Endothelial cell of umbilical vein (primary cell): ENCODE measurements around the gene SEMA7A. TPM values are rescaled to one million over a fixed set of nuclear protein-coding genes. Genes with fewer than 3 reads are reported as not detected.

Experiments
- BruUV-seq: library from RNA; stranded (reverse); fragments of 400-500 nt; replicated peaks from 2 replicates; lab custom pipeline; 2021; lab: Mats Ljungman, UMichigan
- CTCF ChIA-PET: fragments of 300-600, 350-600 bp; sonication (Branson Sonifier 250); formaldehyde crosslinking; loops from one replicate; lab custom pipeline; 2021; ENCODE audit warnings: antibody characterized with exemption, inconsistent platforms; lab: Charles Lee
- POLR2A ChIA-PET: fragments of 300-600, 350-600 bp; sonication (Branson Sonifier 250); formaldehyde crosslinking; loops from one replicate; lab custom pipeline; 2021; ENCODE audit warnings: antibody characterized with exemption, inconsistent platforms; lab: Charles Lee
- DNase-seq: peaks from one replicate; pipeline ENCODE4 v3.0.0-alpha.2; 2011; ENCODE audit warnings: low read depth, low spot score
- FAIRE-seq: peaks from 2 replicates; lab custom pipeline; 2011; peaks lifted over from hg19 to GRCh38; lab: Jason Lieb, UNC
- H2AFZ ChIP-seq: 2 replicates; pipeline ENCODE4 v1.6.0; 2012; ENCODE audit warnings: low read depth, low read length, control low read depth, inconsistent platforms
- H3K27ac ChIP-seq: 2 replicates; pipeline ENCODE4 v1.5.1; 2011; ENCODE audit warnings: low read depth, mild to moderate bottlenecking, control low read depth, low read length, moderate library complexity; ENCODE audit not compliant: insufficient read depth
- H3K27me3 ChIP-seq, 2 experiments: 2 replicates each; pipeline versions ENCODE4 v1.6.0 to v1.6.1; 2011; ENCODE audit warnings: low read length in 2 of 2, mixed read lengths in 1 of 2; ENCODE audit not compliant: control insufficient read depth in 2 of 2, insufficient read depth in 2 of 2
- H3K36me3 ChIP-seq, 2 experiments: 2 replicates in 1 of 2; 3 replicates in 1 of 2; pipeline ENCODE4 v1.5.1; 2011; ENCODE audit warnings: low read length in 2 of 2, mild to moderate bottlenecking in 1 of 2, moderate library complexity in 1 of 2; ENCODE audit not compliant: control insufficient read depth in 2 of 2, insufficient read depth in 2 of 2; ENCODE audit errors: extremely low read depth in 1 of 2
- H3K4me1 ChIP-seq: 3 replicates; pipeline ENCODE4 v1.5.1; 2011; ENCODE audit warnings: mild to moderate bottlenecking, low read length; ENCODE audit not compliant: control insufficient read depth, insufficient read depth; ENCODE audit errors: extremely low read depth
- H3K4me2 ChIP-seq: 2 replicates; pipeline ENCODE4 v1.6.1; 2011; ENCODE audit warnings: low read length, control low read depth, mixed read lengths; ENCODE audit not compliant: insufficient read depth
- H3K4me3 ChIP-seq, 3 experiments: fragments of 200-600 bp in 1 of 3; sonication (generic), shearing (Covaris generic) in 1 of 3; replicated peaks in 1 of 3; 2 replicates each; pipeline ENCODE4 v1.5.1; 2011 to 2016; ENCODE audit warnings: control low read depth in 3 of 3, low read length in 3 of 3, mild to moderate bottlenecking in 2 of 3, inconsistent platforms in 1 of 3, low read depth in 1 of 3, moderate library complexity in 1 of 3; ENCODE audit not compliant: insufficient read depth in 1 of 3
- H3K79me2 ChIP-seq: 2 replicates; pipeline ENCODE4 v1.6.0; 2012; ENCODE audit warnings: low read length, inconsistent platforms; ENCODE audit not compliant: control insufficient read depth, insufficient read depth
- H3K9ac ChIP-seq: replicated peaks from 2 replicates; pipeline ENCODE3; 2011; ENCODE audit warnings: low read length, control low read depth; ENCODE audit not compliant: insufficient read depth; ENCODE audit errors: extremely low read depth
- H3K9me1 ChIP-seq: replicated peaks from 3 replicates; pipeline ENCODE4 v1.6.0; 2011; ENCODE audit warnings: mild to moderate bottlenecking, low read length; ENCODE audit not compliant: control insufficient read depth, insufficient read depth; ENCODE audit errors: extremely low read depth
- H3K9me3 ChIP-seq: replicated peaks from 2 replicates; pipeline ENCODE4 v1.5.1; 2012; ENCODE audit warnings: low read length, inconsistent platforms; ENCODE audit not compliant: control insufficient read depth, insufficient read depth
- H4K20me1 ChIP-seq: replicated peaks from 2 replicates; pipeline ENCODE3; 2011; ENCODE audit warnings: mild to moderate bottlenecking, low read length; ENCODE audit not compliant: control insufficient read depth, insufficient read depth; ENCODE audit errors: extremely low read depth
- EZH2 ChIP-seq: IDR thresholded peaks from 2 replicates; pipeline ENCODE4 v1.6.1; 2012; ENCODE audit warnings: borderline replicate concordance, low read depth, mild to moderate bottlenecking, moderate library complexity, low read length, inconsistent platforms; ENCODE audit not compliant: severe bottlenecking
- FOS ChIP-seq: IDR thresholded peaks from 2 replicates; pipeline ENCODE4 v1.6.1; 2011; ENCODE audit warnings: mild to moderate bottlenecking, low read length, moderate library complexity, borderline replicate concordance; ENCODE audit not compliant: insufficient read depth
- GATA2 ChIP-seq: IDR thresholded peaks from 2 replicates; pipeline ENCODE4 v1.7.0; 2011; ENCODE audit warnings: low read depth, mild to moderate bottlenecking, moderate library complexity, mixed read lengths, low read length; ENCODE audit not compliant: insufficient read length, insufficient read depth
- JUN ChIP-seq: IDR thresholded peaks from 2 replicates; pipeline ENCODE4 v1.6.1; 2011; ENCODE audit warnings: borderline replicate concordance, low read depth; ENCODE audit not compliant: insufficient read length, insufficient read depth
- MYC ChIP-seq: IDR thresholded peaks from one replicate; pipeline ENCODE4 v1.6.1; 2011; ENCODE audit warnings: mild to moderate bottlenecking, low read depth, low read length
- POLR2A ChIP-seq: IDR thresholded peaks from 2 replicates; pipeline ENCODE4 v1.6.1; 2012; ENCODE audit warnings: low read depth, mild to moderate bottlenecking, control low read depth, low read length
- POLR2AphosphoS5 ChIP-seq: IDR thresholded peaks from 2 replicates; pipeline ENCODE4 v1.6.1; 2012; ENCODE audit warnings: low read depth, mild to moderate bottlenecking, control low read depth, low read length, moderate library complexity; ENCODE audit not compliant: insufficient read depth
- dilution Hi-C: fragments of 300-500 bp; cut with MboI; formaldehyde crosslinking; loops from one replicate; pipeline ENCODE4 v1.15.0; 2019; ENCODE audit warnings: low sequenced_read_pairs; ENCODE audit not compliant: extremely low pct_ligation_motif_present
- intact Hi-C: fragments of 100-400 bp; cut with micrococcal nuclease; formaldehyde crosslinking; loops from one replicate; pipeline ENCODE4 v1.10.0; 2022
- polyA plus RNA-seq, 4 experiments: library from polyadenylated mRNA; depleted of rRNA in 3 of 4; stranded (reverse) in 3 of 4; unstranded in 1 of 4; fragments of >200 nt; gene quantifications; 2 replicates each; pipeline versions ENCODE4 v1.2.1 to v1.2.3, GENCODE V29; 2011 to 2012; ENCODE audit warnings: missing spikeins in 1 of 4
- total RNA-seq: library from RNA; stranded (reverse); gene quantifications from 2 replicates; pipeline ENCODE4 v1.2.3, GENCODE V29; 2021
- TF ChIP-seq, protein P1 (sequence below), 2 donors: IDR thresholded peaks; 1 replicate in 1 of 2; 2 replicates in 1 of 2; pipeline ENCODE4 v1.5.1; 2011; ENCODE audit warnings: low read length in 2 of 2, mild to moderate bottlenecking in 2 of 2, moderate library complexity in 2 of 2, control low read depth in 1 of 2, inconsistent platforms in 1 of 2, low read depth in 1 of 2; ENCODE audit not compliant: insufficient read depth in 1 of 2; ENCODE audit errors: extremely low read depth in 1 of 2
- TF ChIP-seq, protein P2 (sequence below): IDR thresholded peaks from 2 replicates; pipeline ENCODE4 v1.6.1; 2011; ENCODE audit not compliant: insufficient read depth, insufficient read length

SEMA7A gene
- total and polyA plus RNA-seq, 2 donors (not counting 3 experiments of a cell fraction or from before 2014, with no cell fraction given), result 1.7 to 2.0 TPM

DNA sequence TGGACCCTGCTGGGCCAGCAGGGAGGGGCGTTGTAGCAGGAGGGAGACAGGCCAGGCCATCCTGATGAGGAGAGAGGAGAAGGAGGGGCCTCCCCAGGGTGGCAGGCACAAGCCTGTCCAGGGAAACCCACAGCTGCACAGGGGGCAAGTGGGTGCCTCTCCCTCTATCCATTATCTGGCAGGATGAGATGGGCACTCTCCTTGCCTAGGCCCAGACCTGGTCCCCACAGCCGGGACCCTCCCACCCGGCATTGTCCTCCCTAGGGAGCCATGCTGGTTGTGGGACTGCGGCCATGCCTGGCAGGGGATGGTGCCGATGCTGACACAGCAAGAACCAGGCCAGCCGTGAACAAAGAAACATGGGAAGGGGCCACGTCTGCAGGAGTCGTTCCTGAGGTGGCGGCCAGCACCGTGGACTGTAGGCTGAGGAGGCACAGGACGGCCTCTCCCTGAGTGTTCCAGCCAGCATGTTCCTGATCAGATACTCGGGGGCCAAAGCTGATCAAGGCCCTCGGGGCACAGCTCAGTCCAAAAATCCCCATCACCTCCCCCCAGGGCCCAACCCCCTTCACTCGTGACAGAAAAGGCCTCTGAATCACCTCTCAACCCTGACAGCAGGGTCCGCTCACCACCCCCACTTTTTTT is 47.1 kb downstream of the SEMA7A start:
- Histone ChIP-seq H3K9ac (no peak overlapping the region), H3K79me2 (no peaks in the 10 kb centered on the region), H3K4me3 (no peak overlapping the region), H3K4me1 (peaks cover 28% of the 10 kb centered on the region), H4K20me1 (no peaks in the 10 kb centered on the region), H3K4me2 (no peak overlapping the region), H3K36me3 (no peaks in the 10 kb centered on the region), H2AFZ (no peak overlapping the region), H3K27ac (no peak overlapping the region), H3K9me1 (no peaks in the 10 kb centered on the region), H3K9me3 (no peaks in the 10 kb centered on the region), H3K27me3 (no peaks in the 10 kb centered on the region)
- DNase-seq, result no peak
- ChIA-PET POLR2A (interaction anchor here (0.8 kb wide), 1 partner anchor 45 kb away, joined by 3 read pairs; no protein-coding TSS in a partner anchor), CTCF (interaction anchor here (1.5 to 13.9 kb wide), 2 partner anchors 46 to 54 kb away, joined by 7 to 313 read pairs; no protein-coding TSS in a partner anchor)
- FAIRE-seq, result no peak
- no TSS peak for BruUV-seq
- intact Hi-C loops (no loop called here), dilution Hi-C loops (no loop called here)
- TF ChIP-seq FOS (no peak), MYC (no peak), EZH2 (no peak), POLR2AphosphoS5 (no peak), GATA2 (no peak), JUN (no peak), POLR2A (no peak)
- TF ChIP-seq, protein P1, sequence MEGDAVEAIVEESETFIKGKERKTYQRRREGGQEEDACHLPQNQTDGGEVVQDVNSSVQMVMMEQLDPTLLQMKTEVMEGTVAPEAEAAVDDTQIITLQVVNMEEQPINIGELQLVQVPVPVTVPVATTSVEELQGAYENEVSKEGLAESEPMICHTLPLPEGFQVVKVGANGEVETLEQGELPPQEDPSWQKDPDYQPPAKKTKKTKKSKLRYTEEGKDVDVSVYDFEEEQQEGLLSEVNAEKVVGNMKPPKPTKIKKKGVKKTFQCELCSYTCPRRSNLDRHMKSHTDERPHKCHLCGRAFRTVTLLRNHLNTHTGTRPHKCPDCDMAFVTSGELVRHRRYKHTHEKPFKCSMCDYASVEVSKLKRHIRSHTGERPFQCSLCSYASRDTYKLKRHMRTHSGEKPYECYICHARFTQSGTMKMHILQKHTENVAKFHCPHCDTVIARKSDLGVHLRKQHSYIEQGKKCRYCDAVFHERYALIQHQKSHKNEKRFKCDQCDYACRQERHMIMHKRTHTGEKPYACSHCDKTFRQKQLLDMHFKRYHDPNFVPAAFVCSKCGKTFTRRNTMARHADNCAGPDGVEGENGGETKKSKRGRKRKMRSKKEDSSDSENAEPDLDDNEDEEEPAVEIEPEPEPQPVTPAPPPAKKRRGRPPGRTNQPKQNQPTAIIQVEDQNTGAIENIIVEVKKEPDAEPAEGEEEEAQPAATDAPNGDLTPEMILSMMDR (IDR thresholded peaks at IDR 0.05; ENCODE audit: extremely low read depth in 1 of 2, insufficient read depth in 1 of 2, low read depth in 1 of 2, low read length in 2 of 2), result no peak
- TF ChIP-seq, protein P2, sequence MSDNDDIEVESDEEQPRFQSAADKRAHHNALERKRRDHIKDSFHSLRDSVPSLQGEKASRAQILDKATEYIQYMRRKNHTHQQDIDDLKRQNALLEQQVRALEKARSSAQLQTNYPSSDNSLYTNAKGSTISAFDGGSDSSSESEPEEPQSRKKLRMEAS, result no peak
